HG03439 (cell line): ENCODE results near the gene EEF1G.
"Not testable (repeated sequence)": the region's sequence is repeated elsewhere in the genome, so short reads cannot be mapped to it uniquely, and the experiment has no call there.

Source experiments
- ATAC-seq: cut with Tn5 transposase; IDR thresholded peaks from one replicate; pipeline ENCODE4 v1.9.1; 2021; ENCODE audit warnings: mild to moderate bottlenecking, moderate library complexity; ENCODE audit not compliant: unreplicated experiment

Gene EEF1G

DNA sequence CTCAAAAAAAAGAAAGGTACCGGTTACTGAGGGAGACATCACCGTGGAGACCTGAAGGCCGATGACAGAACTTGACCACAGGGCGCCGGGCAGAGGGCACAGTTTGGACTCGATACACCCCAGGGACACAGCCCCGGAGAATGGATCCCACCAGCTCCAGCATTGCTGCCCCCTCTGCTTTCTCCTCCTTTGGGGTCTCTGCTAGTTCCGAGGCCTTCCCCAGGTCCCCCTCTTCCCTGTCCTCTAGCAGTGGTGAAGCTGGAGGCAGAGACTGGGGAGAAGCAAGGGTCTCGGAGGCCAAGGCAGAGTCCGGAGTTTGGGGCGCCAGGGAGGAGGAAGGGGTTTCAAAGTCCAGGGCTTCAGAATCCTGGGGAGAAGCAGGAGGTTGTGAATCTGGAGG, 4.8 kb upstream of the EEF1G start:
- ATAC-seq: no peak

DNA sequence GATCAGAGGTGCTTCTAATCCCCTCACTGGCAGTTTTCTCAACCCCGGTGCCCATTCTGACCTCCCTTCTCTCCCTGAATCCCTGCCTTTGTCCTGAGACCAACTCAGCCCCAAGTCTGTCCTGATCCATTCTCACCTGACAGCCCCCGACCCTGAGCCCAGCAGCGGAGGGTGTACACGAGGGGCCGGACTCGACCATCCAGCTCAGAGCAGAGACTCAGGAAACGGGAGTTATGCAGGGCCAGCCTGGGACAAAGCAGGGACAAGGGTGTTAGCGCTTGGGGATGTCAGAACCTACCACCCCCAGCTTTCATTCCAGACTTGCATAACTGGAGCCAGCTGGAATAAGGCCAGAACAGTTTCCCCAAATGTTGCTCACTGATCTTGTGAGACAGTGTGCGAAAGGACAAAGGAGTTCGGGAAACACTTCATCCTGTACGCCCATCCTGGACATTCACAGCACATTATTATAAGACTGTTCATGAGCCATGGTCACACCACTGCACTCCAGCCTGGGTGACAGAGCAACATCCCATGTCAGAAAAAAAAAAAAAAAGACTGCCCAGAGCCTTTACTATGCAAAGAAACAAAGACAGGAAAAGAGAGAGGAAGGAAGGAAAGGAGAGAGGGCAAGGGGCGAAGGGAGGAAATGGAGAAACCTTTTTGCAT, 3.5 kb upstream of the EEF1G start:
- no peak for ATAC-seq

GRCh38 chr11:62575837-62576236, 2.1 kb upstream of the EEF1G start:
- no peak for ATAC-seq

GRCh38 chr11:62575156-62575555, 1.5 kb upstream of the EEF1G start:
- ATAC-seq: no peak

DNA sequence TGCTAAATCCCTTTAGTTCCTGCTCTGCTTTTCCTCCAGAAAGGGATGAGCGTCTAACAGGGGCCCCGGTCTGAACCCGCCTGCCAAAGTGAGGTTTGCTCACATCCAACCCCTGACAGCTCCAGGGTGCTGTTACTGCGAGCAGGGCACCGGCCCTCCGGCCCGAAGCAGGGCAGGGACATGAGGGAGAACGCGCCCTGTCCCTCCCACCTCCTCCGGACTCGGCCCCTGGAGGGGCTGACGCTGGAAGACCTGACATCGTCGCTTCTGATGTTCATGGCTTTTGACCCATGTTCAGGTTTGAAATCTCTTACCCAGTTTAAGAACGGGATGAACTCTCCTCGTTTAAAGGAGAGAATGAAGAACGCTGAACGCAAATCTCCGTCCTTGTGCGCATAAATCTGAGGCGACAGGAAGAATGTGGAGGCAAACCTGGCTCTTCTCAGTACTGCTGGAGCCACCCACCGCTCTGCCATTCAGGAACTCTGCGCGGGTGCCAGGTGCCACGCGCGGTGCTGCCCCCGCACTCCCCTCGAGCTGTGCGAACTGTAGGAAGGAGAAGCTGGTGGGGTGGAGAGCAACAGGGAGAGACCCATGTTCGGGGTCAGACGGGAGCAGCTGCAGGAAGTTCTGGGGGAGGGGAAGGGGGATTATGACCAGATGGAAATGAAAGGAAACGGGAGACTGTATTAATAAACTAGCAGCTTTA, 826 bp upstream of the EEF1G start:
- peak; percentile 7 for ATAC-seq

GRCh38 chr11:62573006-62573591, 592 bp downstream of the EEF1G start:
- no peak for ATAC-seq

- no peak for ATAC-seq
Observed at GRCh38 chr11:62572431-62572830, 1.3 kb downstream of the EEF1G start.

GRCh38 chr11:62571493-62571892, 2.2 kb downstream of the EEF1G start:
- ATAC-seq: not testable (repeated sequence)

GRCh38 chr11:62570903-62571302, 2.8 kb downstream of the EEF1G start:
- not testable (repeated sequence) for ATAC-seq

- ATAC-seq: no peak
Observed at GRCh38 chr11:62569611-62570010, 4.1 kb downstream of the EEF1G start.

DNA sequence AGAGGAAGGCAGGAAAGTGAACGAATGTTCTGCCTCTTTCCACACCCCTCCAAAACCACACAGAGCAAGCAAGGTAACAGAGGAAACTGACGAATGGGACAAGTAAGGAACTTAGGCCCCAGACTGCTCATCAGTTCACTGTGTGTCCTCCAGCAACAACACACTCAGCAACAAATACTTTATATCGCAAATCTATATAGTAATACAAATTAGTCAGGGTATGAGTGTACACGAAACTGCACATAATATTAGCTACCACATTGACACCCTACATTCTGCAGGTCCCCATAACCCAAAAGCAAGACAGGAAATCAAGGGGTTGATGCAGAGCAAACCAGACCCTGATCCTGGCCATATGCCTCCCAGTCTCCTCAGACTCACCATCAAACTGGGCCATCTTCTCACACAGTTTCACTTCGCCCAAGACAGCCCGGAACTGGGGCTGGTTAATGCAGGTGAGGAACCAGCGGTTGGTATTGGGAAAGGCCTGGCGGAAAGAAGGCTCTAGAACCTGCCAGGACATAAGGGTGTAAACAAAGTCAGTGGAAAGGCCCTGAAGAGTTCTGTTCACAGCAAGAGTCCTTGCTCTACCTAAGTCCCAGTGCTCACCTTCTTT, 6.6 kb downstream of the EEF1G start:
- ATAC-seq: no peak

- no peak for ATAC-seq
Observed at GRCh38 chr11:62566247-62566646, 7.4 kb downstream of the EEF1G start.

- ATAC-seq: no peak
Observed at GRCh38 chr11:62565100-62565802, 8.4 kb downstream of the EEF1G start.

DNA sequence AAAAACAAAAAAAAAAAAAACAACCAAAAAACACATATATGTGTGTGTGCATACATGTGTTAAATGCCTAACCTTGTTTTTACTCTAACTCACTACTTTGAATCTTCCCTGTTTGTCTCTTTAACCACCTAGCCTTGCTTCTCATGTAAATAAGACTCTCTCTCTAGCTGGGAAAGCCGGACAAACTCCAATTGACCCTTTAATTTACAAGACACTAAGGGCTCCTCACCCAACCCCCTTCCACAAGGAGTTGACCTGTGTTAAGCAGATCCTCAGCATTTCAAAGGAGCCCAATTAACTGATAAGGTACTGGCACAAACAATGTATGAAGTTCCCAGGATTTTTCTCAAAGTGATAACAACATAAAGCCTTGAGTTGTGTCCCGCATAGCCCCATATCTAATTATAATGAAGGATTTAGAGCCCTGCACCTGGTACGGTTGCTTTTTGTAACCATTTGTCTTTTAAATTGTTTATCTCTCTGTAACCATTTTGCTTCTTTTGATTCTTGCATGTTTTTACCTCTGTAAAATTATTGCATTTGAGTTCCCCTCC, 11.9 kb downstream of the EEF1G start:
- not testable (repeated sequence) for ATAC-seq

DNA sequence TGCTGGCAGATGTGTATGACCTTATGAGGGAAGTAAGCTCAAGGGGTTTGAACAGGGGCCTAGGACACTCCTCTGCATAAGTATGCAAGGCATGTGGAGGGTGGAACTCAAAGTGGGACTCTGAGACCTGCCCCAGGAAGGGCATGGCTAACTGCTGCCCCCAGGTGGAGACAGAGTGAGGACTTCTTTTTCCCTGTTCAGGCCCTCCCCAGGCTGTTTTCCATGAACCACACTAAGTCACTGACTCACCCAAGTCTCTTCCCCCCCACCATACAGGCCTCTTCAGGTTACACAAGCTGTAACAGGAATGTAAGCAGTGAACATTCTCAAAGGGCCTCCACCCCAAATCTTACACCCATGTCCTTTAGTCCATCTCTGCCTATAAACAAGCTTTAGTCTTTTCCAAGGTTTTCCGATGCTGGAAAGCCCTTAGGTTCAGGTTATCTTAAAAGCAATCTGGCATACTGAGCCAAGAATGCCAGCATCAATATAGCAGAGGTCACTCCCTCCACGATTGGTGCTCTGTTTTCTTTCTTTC, 13.1 kb downstream of the EEF1G start:
- ATAC-seq: no peak

GRCh38 chr11:62559626-62560025, 14.1 kb downstream of the EEF1G start:
- ATAC-seq: not testable (repeated sequence)

DNA sequence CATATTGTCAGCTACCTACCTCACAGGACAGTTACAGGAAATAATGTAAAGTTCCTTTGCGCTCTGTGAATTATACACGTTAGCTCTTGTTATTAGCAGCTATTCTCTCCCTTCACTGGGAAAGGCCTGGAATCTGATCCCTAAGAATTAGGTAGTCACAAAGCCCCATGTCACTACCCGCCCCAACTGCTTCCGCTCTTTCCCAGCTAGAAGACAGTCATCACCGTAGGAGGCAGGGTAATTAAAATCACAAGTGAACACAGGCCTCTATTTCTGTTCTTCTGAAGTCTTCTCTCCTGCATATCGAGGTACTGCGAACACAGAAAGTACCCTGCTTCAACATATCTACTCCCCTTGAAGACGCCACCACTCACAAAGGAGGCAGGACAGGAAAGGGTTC, 14.5 kb downstream of the EEF1G start:
- no peak for ATAC-seq

- no peak for ATAC-seq
Observed at GRCh38 chr11:62558669-62559068, 15.0 kb downstream of the EEF1G start.

- ATAC-seq: no peak
Observed at GRCh38 chr11:62556875-62557631, 16.6 kb downstream of the EEF1G start.
